GM12892 (cell line): ENCODE results near the gene ZGPAT.

Source experiments
- DNase-seq: peaks from one replicate; pipeline ENCODE4 v3.0.0; 2011; ENCODE audit not compliant: insufficient read length
- FAIRE-seq: peaks from 2 replicates; lab custom pipeline; 2011; peaks lifted over from hg19 to GRCh38; lab: Jason Lieb, UNC
- POLR2A ChIP-seq: IDR thresholded peaks from 2 replicates; pipeline ENCODE4 v1.6.1; 2011; ENCODE audit warnings: low read depth, low read length, control low read depth
- POLR2AphosphoS5 ChIP-seq: IDR thresholded peaks from 2 replicates; pipeline ENCODE4 v1.6.1; 2011; ENCODE audit warnings: low read depth, low read length, control low read depth
- TAF1 ChIP-seq: IDR thresholded peaks from 2 replicates; pipeline ENCODE4 v1.6.1; 2011; ENCODE audit warnings: low read depth, mild to moderate bottlenecking, control low read depth, low read length, borderline replicate concordance

ZGPAT gene

DNA sequence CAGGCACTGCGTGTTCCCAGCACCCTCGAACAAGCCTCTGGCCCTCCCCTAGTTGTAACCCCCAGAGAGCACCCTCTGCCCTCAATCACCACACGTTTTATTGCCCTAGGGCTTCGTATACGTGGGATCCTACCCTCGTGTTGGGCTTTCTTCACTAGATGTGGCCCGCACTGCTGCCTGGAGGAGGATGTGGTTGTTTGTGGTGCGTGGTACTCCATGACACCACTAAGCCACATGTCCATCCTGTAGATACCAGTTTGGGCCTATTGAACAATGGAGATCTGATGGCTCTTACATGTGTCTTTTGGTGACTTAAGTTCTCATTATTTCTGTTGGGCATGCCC, 48.8 kb downstream of the ZGPAT start:
- TF ChIP-seq POLR2A (no peak), POLR2AphosphoS5 (no peak), TAF1 (no peak)
- no peak for FAIRE-seq

DNA sequence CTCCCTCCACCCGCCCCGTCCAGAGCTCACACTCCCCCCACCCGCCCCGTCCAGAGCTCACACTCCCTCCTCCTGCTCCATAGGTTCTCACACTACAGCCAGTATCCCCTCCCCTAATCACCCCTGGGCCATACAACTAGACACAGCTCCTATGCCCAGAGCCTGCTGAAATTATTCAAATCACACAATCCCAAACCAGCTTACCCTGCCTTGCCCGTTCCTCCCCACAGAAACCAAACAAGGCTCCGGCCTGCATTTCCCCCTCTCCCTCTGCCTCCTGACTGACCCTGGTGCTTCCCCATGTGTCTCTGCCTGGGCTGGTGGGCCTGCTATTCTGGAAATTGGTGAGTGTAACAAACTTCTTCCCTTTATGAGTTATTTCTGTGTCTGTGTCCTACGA, 50.3 kb downstream of the ZGPAT start:
- no peak for DNase-seq
- TF ChIP-seq POLR2A (no peak), POLR2AphosphoS5 (no peak), TAF1 (no peak)
- no peak for FAIRE-seq

More for the DNA sequence above, 48.8 kb downstream of the ZGPAT start:
- DNase-seq, result no peak

GRCh38 chr20:63759377-63759901, 51.6 kb downstream of the ZGPAT start:
- no peak for FAIRE-seq
- DNase-seq, result no peak
- TF ChIP-seq POLR2AphosphoS5, result no peak
- no peak for TF ChIP-seq POLR2A

- FAIRE-seq (no peak), DNase-seq (no peak)
- TF ChIP-seq POLR2A (no peak), TAF1 (no peak), POLR2AphosphoS5 (no peak)
Measured at GRCh38 chr20:63765082-63765873, 57.4 kb downstream of the ZGPAT start.

- DNase-seq, result no peak
- no peak for FAIRE-seq
- TF ChIP-seq POLR2A, result no peak
- no peak for TF ChIP-seq TAF1
- TF ChIP-seq POLR2AphosphoS5, result no peak
Measured at GRCh38 chr20:63765902-63766301, 58.1 kb downstream of the ZGPAT start.

- FAIRE-seq (no peak), DNase-seq (no peak)
- TF ChIP-seq TAF1, result no peak
- no peak for TF ChIP-seq POLR2AphosphoS5
- TF ChIP-seq POLR2A, result no peak
Measured at GRCh38 chr20:63766695-63767426, 59.0 kb downstream of the ZGPAT start.

- no peak for FAIRE-seq
- no peak for DNase-seq
- TF ChIP-seq TAF1, result no peak
- no peak for TF ChIP-seq POLR2A
- no peak for TF ChIP-seq POLR2AphosphoS5
Measured at GRCh38 chr20:63767456-63767855, 59.6 kb downstream of the ZGPAT start.

- TF ChIP-seq POLR2A (no peak), TAF1 (no peak), POLR2AphosphoS5 (no peak)
- FAIRE-seq, result no peak
- DNase-seq, result no peak
Measured at GRCh38 chr20:63767886-63768285, 60.0 kb downstream of the ZGPAT start.

- DNase-seq (no peak), FAIRE-seq (no peak)
- no peak for TF ChIP-seq TAF1
- no peak for TF ChIP-seq POLR2A
- TF ChIP-seq POLR2AphosphoS5, result no peak
Measured at GRCh38 chr20:63768591-63769515, 61.0 kb downstream of the ZGPAT start.

GRCh38 chr20:63769891-63770474, 62.1 kb downstream of the ZGPAT start:
- TF ChIP-seq POLR2A (no peak), TAF1 (no peak), POLR2AphosphoS5 (no peak)
- no peak for FAIRE-seq
- DNase-seq, result no peak

GRCh38 chr20:63771046-63771707, 63.3 kb downstream of the ZGPAT start:
- FAIRE-seq (no peak), DNase-seq (no peak)
- TF ChIP-seq POLR2AphosphoS5, result no peak
- TF ChIP-seq TAF1, result no peak
- no peak for TF ChIP-seq POLR2A
